Fibroblast of lung (primary cell): ENCODE results near the gene CSF2RB. TPM values are rescaled to one million over a fixed set of nuclear protein-coding genes. Genes with fewer than 3 reads are reported as not detected.

Experiments
- DNase-seq, 2 donors: peaks; one replicate each; pipeline versions ENCODE4 v3.0.0 to v3.0.0-alpha.2; 2010; ENCODE audit warnings: low read depth in 2 of 2
- H2AFZ ChIP-seq: 2 replicates; pipeline ENCODE4 v1.5.1; 2012; ENCODE audit warnings: low read length, control low read depth, inconsistent platforms
- H3K27ac ChIP-seq: 2 replicates; pipeline ENCODE4 v1.5.1; 2011; ENCODE audit warnings: low read length, control low read depth; ENCODE audit not compliant: insufficient read depth
- H3K27me3 ChIP-seq: 2 replicates; pipeline ENCODE4 v1.5.1; 2011; ENCODE audit warnings: mild to moderate bottlenecking, low read length; ENCODE audit not compliant: control insufficient read depth, insufficient read depth
- H3K36me3 ChIP-seq: 2 replicates; pipeline ENCODE4 v1.5.1; 2011; ENCODE audit warnings: low read length; ENCODE audit not compliant: control insufficient read depth, insufficient read depth
- H3K4me1 ChIP-seq: 2 replicates; pipeline ENCODE4 v1.5.1; 2011; ENCODE audit warnings: low read length; ENCODE audit not compliant: control insufficient read depth, insufficient read depth; ENCODE audit errors: extremely low read depth
- H3K4me2 ChIP-seq: 2 replicates; pipeline ENCODE4 v1.5.1; 2011; ENCODE audit warnings: low read length, control low read depth; ENCODE audit not compliant: insufficient read depth; ENCODE audit errors: extremely low read depth
- H3K4me3 ChIP-seq, 4 experiments: fragments of 200-600 bp in 1 of 4; sonication (generic) in 1 of 4; replicated peaks in 1 of 4; 2 replicates each; pipeline ENCODE4 v1.5.1; 2011 to 2016; ENCODE audit warnings: low read length in 4 of 4, low read depth in 3 of 4, mild to moderate bottlenecking in 3 of 4, control low read depth in 2 of 4, inconsistent platforms in 1 of 4, mixed read lengths in 1 of 4; ENCODE audit not compliant: insufficient read depth in 1 of 4; ENCODE audit errors: control extremely low read depth in 1 of 4
- H3K79me2 ChIP-seq: 2 replicates; pipeline ENCODE4 v1.5.1; 2012; ENCODE audit warnings: mild to moderate bottlenecking, low read length, inconsistent platforms; ENCODE audit not compliant: control insufficient read depth, insufficient read depth
- H3K9ac ChIP-seq: 2 replicates; pipeline ENCODE4 v1.5.1; 2011; ENCODE audit warnings: mild to moderate bottlenecking, low read length, control low read depth; ENCODE audit not compliant: insufficient read depth
- H3K9me3 ChIP-seq: 2 replicates; pipeline ENCODE4 v1.5.1; 2012; ENCODE audit warnings: low read depth, low read length; ENCODE audit not compliant: control insufficient read depth, insufficient read depth
- H4K20me1 ChIP-seq: 2 replicates; pipeline ENCODE4 v1.5.1; 2011; ENCODE audit warnings: low read length; ENCODE audit not compliant: control insufficient read depth, insufficient read depth; ENCODE audit errors: extremely low read depth
- CTCF ChIP-seq, 2 donors: IDR thresholded peaks in 1 of 2; conservative IDR thresholded peaks in 1 of 2; 1 replicate in 1 of 2; 2 replicates in 1 of 2; pipeline ENCODE4 v1.5.1; 2011 to 2012; ENCODE audit warnings: low read length in 2 of 2, control low read depth in 1 of 2, inconsistent platforms in 1 of 2, low read depth in 1 of 2, mild to moderate bottlenecking in 1 of 2
- EZH2 ChIP-seq: IDR thresholded peaks from 2 replicates; pipeline ENCODE4 v1.5.1; 2012; ENCODE audit warnings: low read length, control low read depth, mild to moderate bottlenecking; ENCODE audit errors: missing control alignments
- polyA plus RNA-seq, 2 donors: library from polyadenylated mRNA; depleted of rRNA in 1 of 2; stranded (reverse) in 1 of 2; unstranded in 1 of 2; fragments of >200 nt; gene quantifications; 2 replicates each; pipeline ENCODE4 v1.2.1, GENCODE V29; 2011 to 2012; ENCODE audit warnings: missing spikeins in 1 of 2
- total RNA-seq: library from RNA; depleted of rRNA; stranded (reverse); fragments of >200 nt; gene quantifications from 2 replicates; pipeline ENCODE4 v1.2.1, GENCODE V29; 2014

Gene CSF2RB
- total and polyA plus RNA-seq, 2 donors (not counting 1 experiment from before 2014, with no cell fraction given) = not detected

GRCh38 chr22:36965696-36966095 lies 52.3 kb downstream of the CSF2RB start:
- no peak overlapping the region for H3K4me2 ChIP-seq
- H2AFZ ChIP-seq = no peak overlapping the region
- H3K9ac ChIP-seq = no peak overlapping the region
- no peaks in the 10 kb centered on the region for H4K20me1 ChIP-seq
- no peaks in the 10 kb centered on the region for H3K4me1 ChIP-seq
- H3K27me3 ChIP-seq = no peaks in the 10 kb centered on the region
- no peaks in the 10 kb centered on the region for H3K9me3 ChIP-seq
- H3K79me2 ChIP-seq = no peaks in the 10 kb centered on the region
- TF ChIP-seq CTCF (conservative IDR thresholded peaks at IDR 0.05 in 1 of 2, IDR thresholded peaks at IDR 0.05 in 1 of 2; ENCODE audit: low read depth in 1 of 2, low read length in 2 of 2) (no peak), EZH2 (no peak)
- no peak overlapping the region for H3K27ac ChIP-seq
- H3K36me3 ChIP-seq = no peaks in the 10 kb centered on the region
- DNase-seq = no peak
- H3K4me3 ChIP-seq = no peak overlapping the region

GRCh38 chr22:36966851-36967540 lies 53.6 kb downstream of the CSF2RB start:
- Histone ChIP-seq H3K9ac (no peak overlapping the region), H3K4me1 (no peaks in the 10 kb centered on the region), H3K4me3 (no peak overlapping the region), H4K20me1 (no peaks in the 10 kb centered on the region), H2AFZ (no peak overlapping the region), H3K4me2 (no peak overlapping the region), H3K9me3 (no peaks in the 10 kb centered on the region), H3K79me2 (no peaks in the 10 kb centered on the region), H3K27me3 (no peaks in the 10 kb centered on the region), H3K36me3 (no peaks in the 10 kb centered on the region), H3K27ac (no peak overlapping the region)
- no peak for DNase-seq
- TF ChIP-seq EZH2 (no peak), CTCF (conservative IDR thresholded peaks at IDR 0.05 in 1 of 2, IDR thresholded peaks at IDR 0.05 in 1 of 2; ENCODE audit: low read depth in 1 of 2, low read length in 2 of 2) (no peak)

- H3K4me1 ChIP-seq = no peaks in the 10 kb centered on the region
- no peak overlapping the region for H3K4me3 ChIP-seq
- TF ChIP-seq EZH2 = no peak
- TF ChIP-seq CTCF (conservative IDR thresholded peaks at IDR 0.05 in 1 of 2, IDR thresholded peaks at IDR 0.05 in 1 of 2; ENCODE audit: low read depth in 1 of 2, low read length in 2 of 2) = no peak
- no peak overlapping the region for H3K9ac ChIP-seq
- no peaks in the 10 kb centered on the region for H3K27me3 ChIP-seq
- H4K20me1 ChIP-seq = no peaks in the 10 kb centered on the region
- no peak overlapping the region for H3K4me2 ChIP-seq
- H3K36me3 ChIP-seq = no peaks in the 10 kb centered on the region
- no peak overlapping the region for H2AFZ ChIP-seq
- no peaks in the 10 kb centered on the region for H3K79me2 ChIP-seq
- no peak overlapping the region for H3K27ac ChIP-seq
- DNase-seq = no peak
- no peaks in the 10 kb centered on the region for H3K9me3 ChIP-seq
Observed at GRCh38 chr22:36968249-36968964, 55.0 kb downstream of the CSF2RB start.
